HG02642 (cell line): ENCODE data around the gene IL17B.
"Not testable (repeated sequence)": the region's sequence is repeated elsewhere in the genome, so short reads cannot be mapped to it uniquely, and the experiment has no call there.

Source experiments
- ATAC-seq: cut with Tn5 transposase; IDR thresholded peaks from one replicate; pipeline ENCODE4 v1.9.1; 2021; ENCODE audit warnings: mild to moderate bottlenecking; ENCODE audit not compliant: unreplicated experiment, poor library complexity

Gene IL17B

DNA sequence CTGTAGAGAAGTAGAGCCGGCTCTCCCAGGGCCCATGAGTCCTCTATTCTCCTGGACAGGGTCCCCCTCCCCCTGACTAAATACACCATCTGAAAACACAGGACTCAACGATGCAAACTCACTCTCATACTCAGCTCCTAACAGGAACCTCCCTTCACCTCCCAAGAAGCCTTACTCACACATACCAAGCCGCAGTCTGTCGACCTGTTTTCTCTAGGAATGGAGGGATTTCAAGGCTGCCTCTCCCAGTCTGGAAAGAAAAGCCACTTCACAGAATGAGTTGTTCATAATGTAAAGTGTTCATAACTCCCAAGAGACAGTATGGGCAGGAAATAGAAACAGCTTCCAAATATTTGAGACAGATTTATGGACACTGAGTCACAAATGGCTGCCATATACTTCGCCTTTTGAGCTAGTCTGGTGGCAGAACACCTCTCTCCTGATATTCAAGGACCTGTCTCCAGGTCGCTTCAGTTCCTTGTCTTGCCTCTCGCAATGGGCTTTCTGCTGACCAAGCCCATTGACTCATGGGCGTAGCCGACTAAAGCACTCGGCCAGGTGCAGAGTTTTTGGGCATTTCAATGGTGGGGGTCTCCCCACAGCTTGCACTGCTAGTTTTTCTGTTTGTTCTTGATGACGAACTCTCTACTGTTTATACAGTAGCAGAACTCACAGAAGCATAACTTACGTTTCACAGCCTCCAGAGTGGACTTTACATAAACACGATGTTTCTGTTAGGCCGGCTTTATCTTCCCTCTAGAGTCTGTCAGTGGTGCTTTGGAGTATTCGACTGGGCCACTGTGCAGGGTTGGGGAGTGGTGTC is 25.0 kb upstream of the IL17B start:
- no peak for ATAC-seq

DNA sequence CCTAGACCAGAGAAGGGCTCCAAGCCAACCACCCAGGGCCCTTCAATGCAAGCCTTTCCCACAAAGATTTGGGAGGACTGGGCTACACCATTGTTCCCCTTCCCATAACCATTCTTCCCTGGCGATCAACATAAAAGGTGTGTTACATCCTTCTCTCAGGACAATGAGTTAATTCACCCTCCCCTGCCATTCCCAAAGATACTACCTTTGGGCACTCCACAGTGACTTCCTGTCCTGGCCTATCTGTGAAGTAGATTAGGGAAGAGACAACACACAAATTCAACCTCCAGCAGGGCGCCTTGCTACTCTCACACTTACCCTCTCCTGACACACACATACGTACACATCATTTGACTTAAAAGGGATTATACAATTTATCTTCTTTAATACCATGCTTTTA is 23.2 kb upstream of the IL17B start:
- no peak for ATAC-seq

DNA sequence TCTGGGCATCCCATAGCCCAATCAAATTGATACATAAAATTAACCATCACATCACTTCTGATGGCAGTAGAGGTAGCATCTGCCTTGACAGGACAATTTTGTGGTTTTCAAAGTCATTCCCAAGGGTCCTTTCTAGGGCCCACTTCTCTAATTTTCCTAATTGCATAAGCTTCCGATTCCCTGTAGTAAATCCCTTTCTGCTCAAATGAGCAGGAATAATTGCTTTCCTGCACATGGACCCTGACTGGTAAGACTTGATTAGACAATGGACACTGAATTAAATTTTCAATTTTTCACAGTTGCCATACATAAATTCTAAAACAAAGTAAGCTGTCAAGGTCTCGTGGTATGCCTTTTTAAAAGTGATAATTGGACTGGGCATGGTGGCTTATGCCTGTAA is 22.0 kb upstream of the IL17B start:
- no peak for ATAC-seq

DNA sequence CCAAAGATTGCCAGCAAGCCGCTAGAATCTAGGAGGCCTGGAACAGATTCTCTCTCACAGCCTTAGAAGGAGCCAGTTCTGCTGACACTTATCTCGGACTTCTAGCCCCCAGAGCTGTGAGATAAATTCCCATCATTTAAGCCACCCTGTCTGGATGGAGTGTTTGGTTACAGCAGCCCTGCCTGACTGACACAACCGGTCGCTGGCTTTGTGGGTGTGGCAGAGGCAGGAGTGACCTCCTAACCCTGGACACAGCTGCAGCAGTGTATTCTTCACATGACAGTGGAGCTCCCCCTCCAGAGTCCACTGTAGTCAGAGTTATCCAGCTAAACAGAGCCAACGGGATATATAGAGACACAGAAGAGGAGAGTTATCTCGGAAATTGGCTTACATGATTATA is 21.2 kb upstream of the IL17B start:
- ATAC-seq, result no peak

DNA sequence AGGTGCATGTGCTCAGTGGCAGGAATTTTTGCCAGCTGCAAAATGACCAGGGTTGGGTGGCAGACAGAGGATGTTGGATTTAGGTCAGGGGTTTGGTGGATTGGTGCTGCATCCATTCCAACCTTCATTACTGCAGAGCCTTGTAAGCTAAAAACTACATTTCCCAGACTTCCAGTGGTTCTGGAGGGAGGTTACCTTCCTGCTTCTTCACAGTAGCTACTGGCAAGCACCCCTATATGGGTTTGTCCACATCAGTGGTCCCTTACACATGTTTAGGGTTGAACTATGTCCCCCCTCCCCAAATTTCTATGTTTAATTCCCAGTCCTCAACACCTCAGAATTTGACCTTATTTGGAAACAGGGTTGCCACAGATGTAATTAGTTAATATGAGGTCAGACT is 20.7 kb upstream of the IL17B start:
- ATAC-seq, result no peak

DNA sequence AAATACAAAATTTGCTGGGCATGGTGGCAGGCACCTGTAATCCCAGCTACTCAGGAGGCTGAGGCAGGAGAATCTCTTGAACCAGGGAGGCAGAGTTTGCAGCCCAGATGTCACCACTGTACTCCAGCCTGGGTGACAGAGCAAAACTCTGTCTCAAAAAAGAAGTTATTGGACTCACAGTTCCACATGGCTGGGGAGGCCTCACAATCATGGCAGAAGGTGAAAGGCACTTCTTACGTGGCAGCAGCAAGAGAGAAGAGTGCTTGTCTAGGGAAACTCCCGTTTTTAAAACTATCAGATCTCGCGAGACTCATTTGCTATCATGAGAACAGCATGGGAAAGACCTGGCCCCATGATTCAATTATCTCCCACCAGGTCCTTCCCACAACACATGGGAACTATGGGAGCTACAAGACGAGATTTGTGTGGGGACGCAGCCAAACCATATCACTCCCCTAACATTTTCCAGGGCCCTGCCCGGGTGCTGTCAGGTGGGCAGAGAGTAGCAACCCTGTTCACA is 19.7 kb upstream of the IL17B start:
- ATAC-seq, result not testable (repeated sequence)

DNA sequence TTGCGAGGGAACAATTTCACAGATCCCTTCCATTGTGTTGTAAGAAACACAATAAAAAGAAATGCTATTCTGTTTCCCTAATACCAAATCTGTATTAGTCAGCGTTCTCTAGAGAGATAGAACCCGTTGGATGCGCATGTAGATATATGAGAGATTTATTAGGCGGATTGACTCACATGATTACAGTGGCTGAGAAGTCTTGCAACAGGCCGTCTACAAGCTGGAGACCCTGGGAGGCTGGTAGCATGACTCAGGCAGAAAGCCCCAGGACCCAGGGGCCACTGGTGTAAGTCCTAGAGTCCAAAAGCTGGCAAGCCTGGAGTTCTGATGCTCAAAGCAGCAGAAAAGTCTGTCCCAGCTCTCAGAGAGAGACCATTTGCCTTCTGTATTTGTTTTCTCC is 18.4 kb upstream of the IL17B start:
- no peak for ATAC-seq

DNA sequence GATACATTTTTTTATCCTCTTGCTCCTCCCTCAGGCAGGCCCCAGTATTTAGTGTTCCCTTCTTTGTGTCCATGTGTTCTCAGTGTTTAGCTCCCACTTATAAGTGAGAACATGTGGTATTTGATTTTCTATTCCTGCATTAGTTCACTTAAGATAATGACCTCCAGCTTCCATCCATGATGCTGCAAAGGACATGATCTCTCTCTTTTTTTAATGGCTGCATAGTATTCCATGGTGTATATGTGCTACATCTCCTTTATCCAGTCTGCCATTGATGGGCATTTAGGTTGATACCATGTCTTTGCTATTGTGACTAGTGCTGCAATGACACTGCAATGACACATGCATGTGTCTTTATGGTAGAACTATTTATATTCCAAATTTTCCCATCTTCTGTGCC is 15.9 kb upstream of the IL17B start:
- not testable (repeated sequence) for ATAC-seq

DNA sequence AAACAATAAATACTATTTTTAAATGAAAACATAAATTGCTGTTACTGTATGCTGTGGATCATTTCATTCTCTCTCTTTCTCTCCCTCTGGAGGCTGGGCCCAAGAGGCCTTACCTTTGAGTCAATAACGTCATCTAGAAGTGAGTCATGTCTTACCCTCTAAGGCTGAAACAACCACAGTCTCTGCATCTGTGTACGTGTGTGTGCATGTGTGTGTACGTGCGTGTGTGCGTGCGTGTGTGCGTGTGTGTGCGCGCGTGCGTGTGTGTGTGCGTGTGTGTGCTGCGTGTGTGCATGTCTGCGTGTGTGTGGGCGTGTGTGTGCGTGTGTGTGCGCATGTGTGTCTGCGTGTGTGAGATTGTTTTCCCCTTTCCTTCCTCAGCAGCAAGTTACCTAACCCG is 13.6 kb upstream of the IL17B start:
- ATAC-seq, result no peak

DNA sequence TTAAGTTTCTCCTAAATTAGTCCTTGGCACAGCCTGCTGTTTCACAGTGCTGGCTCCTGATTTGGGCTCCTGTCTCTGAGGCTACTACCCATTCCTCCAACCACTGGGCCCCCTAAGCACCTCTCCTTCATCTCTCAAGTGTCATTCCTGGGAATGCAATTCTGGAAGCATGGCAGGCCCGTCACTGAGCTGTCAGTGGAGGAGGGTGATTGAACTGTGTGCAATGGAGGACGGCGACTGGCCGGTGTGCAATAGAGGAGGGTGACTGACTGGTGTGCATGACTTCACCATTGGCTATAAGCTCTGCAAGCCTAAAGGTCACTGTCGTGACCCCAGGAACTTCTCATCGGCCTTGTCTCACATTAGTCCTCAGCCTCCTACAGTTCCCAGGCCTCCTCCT is 12.4 kb upstream of the IL17B start:
- no peak for ATAC-seq

DNA sequence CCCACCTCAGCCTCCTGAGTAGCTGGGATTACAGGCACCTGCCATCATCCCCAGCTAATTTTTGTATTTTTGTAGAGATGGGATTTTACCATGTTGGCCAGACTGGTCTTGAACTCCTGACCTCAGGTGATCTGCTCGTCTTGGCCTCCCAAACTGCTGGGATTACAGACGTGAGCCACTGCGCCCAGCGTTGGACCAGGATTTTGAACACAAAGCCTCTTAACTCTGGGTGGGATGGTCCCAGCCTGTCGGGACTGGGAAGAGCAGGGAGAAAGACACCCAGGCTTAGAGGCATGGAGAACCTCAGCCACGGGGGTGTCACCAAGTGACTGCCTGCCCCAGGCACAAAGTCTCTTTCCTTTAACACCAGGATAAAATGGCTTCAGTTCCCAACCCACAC is 12.0 kb upstream of the IL17B start:
- ATAC-seq, result not testable (repeated sequence)

DNA sequence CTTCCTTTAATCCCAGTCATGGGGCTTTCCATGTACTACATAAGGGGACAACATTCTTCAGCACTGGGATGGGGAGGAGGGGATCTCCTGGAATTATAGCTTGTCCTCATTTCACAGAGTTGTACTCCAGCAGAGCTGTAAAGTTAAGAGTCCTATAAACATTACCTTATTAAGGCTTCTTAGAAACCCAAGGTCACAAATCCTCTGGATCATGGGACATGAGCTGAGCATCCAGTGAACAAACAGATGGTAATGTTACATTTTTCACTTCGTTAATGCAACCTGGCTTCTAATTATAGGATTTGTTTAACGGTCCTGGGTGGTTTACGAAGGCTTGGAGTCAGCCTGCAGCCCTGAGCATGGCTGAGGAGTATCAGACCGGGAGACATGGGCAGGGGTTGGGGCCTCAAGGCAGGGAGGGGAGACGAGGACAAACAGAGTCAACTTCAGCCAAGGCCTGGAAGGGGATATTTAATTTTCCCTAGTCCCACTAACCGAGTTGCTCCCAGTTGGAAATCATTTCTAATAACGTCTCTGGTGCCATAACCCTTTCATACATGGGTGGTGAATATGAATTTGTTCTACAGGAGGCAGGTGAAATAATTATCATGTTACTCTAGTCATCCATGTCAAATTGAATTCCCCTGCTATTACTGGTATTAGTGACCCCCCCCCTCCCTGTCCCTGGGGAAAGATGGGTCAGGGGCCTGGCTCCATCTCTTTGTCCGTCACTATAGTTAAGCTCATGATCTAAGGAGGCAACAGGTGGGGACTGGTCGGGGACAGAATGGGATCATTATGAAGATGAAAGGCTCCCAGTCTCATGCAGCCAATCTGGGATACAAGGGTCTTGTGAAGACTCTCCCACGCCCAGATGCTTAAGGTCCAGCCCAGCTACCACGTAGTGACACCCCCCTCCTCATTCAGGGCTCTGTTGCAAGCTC is 10.7 kb upstream of the IL17B start:
- no peak for ATAC-seq

DNA sequence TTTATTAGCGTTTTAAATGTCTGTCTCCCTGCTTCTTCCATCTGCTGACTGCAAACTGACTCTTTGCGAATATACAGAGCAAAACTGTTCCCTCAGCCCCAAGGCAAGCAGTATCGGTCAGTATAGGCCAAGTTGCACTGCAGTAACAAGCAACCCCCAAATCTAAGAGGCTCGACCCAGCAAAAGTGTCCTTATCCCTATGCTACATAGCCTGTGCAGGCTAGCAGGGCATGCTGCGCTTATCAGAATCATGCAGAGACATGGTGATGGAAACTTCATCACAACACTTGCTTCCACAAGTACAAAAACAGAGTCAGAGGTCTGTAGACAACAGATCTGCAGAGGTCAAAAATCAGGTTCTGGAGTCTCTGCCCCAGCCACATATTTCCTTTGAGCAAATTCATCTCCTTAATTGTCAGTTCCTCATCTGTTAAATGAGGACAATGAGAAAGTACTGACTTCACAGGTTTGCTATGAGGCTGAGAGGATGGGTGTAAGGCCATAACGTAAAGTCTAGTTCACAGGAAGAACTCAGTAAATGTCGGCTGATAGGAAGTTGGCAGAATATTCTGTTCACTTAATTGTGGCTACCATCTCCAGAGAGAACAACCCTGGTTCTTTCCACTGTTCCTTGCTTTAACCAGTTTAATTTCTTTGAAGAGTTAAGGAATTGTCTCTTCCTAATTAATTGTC is 9.6 kb upstream of the IL17B start:
- ATAC-seq, result no peak

DNA sequence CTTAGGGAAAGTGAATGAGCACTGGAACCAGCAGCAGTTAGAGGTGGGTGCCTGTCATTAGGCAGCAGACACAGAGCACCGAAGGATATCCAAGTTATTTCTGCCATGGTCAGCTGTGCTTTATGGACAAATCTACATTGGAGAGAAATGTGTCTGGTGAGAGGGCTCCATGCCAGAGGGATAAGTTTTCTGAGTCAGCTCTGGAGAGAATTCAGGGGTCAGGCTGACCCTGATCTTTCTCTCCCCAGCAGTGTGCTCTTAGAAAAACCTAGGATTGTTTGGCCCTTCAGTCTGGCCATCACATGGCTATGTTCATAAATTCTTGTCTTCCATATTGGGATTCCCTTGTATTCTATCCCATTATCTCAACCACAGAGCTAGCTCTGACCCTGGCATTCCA is 8.9 kb upstream of the IL17B start:
- no peak for ATAC-seq

DNA sequence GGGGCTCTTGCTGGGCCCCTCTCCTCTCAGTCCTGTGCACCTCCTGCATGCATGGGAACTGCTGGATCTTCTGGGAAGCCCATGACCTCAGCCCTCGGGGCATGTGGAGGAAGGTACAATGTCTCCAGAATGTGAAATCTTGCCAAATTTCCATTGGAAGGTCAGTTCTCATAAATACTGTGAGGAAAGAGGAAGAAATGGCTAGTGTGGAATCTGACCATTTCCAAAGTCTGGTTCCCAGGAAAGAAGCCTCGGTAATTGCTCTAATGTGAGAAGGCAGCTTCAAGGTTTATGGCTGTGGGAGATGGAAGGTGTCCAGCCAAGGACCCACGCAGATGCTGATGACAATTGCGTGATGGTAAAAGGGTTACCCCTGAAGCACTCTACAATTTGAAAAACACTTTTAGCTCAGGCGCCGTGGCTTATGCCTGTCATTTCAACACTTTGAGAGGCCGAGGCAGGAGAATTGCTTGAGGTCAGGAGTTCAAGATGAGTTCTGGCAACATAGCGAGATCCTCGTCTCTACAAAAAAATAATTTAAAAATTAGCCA is 8.1 kb upstream of the IL17B start:
- ATAC-seq, result no peak

DNA sequence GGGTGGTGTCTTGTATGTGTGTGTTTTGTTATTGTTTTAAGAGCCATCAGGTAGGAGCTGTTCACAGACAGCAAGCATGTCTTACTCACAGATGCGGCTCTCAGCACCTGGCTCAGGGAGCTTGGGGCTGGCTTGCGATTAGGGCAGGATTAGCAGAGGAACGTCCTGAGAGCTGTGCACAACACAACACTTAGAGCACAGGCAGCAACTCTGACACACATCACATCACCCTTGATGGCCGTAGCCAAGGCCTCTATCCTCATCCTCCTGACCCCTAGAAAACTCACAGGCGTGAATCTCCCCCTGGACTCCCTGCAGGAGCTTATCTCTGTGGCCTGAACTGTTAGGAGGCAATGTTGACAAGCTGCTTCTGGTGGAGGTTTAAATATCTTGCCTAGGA is 7.1 kb upstream of the IL17B start:
- no peak for ATAC-seq

DNA sequence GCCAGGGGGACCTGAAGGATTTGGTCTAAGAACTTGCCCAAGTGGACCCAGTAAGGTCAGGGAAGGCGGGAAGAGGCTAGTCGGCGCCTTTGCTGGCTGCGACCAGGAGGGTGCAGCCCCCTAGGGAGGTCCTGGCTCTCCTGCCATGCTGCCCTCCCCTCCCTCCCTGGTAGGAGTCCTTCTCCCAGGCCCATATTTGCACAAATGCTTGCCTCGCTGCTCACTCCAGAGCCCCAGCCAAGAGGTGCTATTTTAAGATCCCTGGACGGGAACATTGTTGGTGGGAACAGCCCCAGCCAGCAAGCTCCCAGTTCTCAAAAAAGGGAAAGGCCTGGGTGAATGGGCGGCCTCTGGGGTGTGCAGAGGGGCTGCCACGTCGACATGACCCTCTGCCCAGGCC is 4.3 kb upstream of the IL17B start:
- ATAC-seq, result no peak

DNA sequence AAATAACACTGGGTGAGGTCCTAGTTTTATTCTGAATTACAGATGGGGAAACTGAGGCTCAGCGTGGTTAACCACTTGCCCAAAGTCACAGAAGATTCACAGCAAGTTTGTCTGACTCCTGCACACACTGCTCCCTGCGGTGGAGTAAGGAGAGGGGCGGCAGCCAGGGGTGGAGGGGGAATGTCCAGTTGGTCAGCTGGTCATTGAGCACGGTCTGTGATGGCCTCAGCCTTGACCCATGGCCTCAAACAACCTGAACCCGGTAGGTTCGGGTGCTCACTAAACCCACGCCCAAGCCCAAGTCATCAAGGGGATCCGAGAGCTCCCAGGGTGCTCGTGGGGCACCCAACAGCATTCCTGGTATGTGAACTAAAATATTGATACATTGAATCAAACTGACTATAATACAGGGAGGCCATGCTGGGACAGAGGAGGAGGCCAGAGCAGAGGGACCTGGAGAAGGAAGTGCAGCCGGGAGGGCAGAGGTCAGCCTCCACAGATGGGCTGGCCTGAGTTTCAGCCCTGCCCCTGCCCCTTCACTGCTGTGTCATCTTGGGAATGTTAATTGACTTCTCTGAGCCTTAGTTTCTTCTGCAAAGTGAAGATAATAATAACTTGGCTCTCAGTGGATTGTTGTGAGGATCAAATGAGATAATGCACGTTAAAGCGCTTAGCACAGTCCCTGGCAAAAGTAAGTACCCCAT is 3.6 kb upstream of the IL17B start:
- no peak for ATAC-seq

DNA sequence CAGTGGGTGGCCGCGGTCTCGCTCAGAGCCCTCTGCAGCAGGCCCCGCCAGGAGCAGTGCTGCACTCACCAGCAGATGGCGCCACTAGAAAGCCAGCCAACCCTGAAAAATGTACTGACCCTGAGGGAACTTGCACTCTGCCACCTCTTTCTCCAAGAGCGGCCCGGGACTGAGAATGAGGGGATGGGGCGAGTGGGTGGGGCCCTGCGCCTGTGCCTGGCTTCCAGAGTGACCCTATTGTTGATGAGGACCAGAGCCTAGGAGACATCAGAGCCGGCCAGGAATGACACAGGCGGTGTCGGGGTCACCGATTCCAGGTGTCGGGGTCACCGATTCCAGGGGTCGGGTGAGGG is 2.9 kb upstream of the IL17B start:
- peak; percentile 85 for ATAC-seq
